Lung (tissue), 12 donors: Measurements from ENCODE around the gene IFNL2. TPM values are rescaled to one million over a fixed set of nuclear protein-coding genes. Genes with fewer than 3 reads are reported as not detected.

Experiments used
- ATAC-seq: fragments of 200-7000 bp; cut with Tn5 transposase; one replicate; pipeline ENCODE4 v1.9.1; 2020; ENCODE audit warnings: moderate number of reproducible peaks; ENCODE audit not compliant: insufficient read depth, low FRiP score
- DNase-seq, 3 donors: peaks; one replicate each; pipeline ENCODE4 v3.0.0-alpha.2; 2013 to 2017
- H3K27ac ChIP-seq, 2 donors: one replicate each; pipeline ENCODE4 v1.5.1; 2013; ENCODE audit warnings: mild to moderate bottlenecking in 2 of 2, moderate library complexity in 2 of 2, control low read depth in 1 of 2, inconsistent platforms in 1 of 2, low read depth in 1 of 2, low read length in 1 of 2
- H3K27me3 ChIP-seq, 3 donors: one replicate each; pipeline ENCODE4 v1.5.1; 2013; ENCODE audit warnings: low read length in 2 of 3; ENCODE audit not compliant: control insufficient read depth in 3 of 3, insufficient read depth in 3 of 3
- H3K36me3 ChIP-seq, 4 donors: one replicate each; pipeline ENCODE4 v1.5.1; 2013; ENCODE audit warnings: low read length in 4 of 4, mild to moderate bottlenecking in 1 of 4, moderate library complexity in 1 of 4; ENCODE audit not compliant: control insufficient read depth in 4 of 4, insufficient read depth in 4 of 4
- H3K4me1 ChIP-seq, 5 donors: one replicate each; pipeline ENCODE4 v1.5.1; 2013; ENCODE audit warnings: low read length in 5 of 5, mild to moderate bottlenecking in 2 of 5, moderate library complexity in 1 of 5; ENCODE audit not compliant: control insufficient read depth in 5 of 5, insufficient read depth in 5 of 5
- H3K4me3 ChIP-seq: one replicate; pipeline ENCODE4 v1.5.1; 2013; ENCODE audit warnings: mild to moderate bottlenecking, control low read depth, moderate library complexity
- H3K9ac ChIP-seq, 2 donors: one replicate each; pipeline ENCODE4 v1.5.1; 2013; ENCODE audit warnings: low read length in 2 of 2, control low read depth in 1 of 2; ENCODE audit not compliant: insufficient read depth in 1 of 2
- H3K9me3 ChIP-seq, 4 donors: one replicate each; pipeline ENCODE4 v1.5.1; 2013; ENCODE audit warnings: low read length in 3 of 4, mild to moderate bottlenecking in 1 of 4, moderate library complexity in 1 of 4; ENCODE audit not compliant: control insufficient read depth in 4 of 4, insufficient read depth in 3 of 4
- WGBS, 2 donors: extraction: QIAGEN DNeasy Blood & Tissue Kit; methylation state at CpG; one replicate each; pipeline ENCODE4 v1.1.7; 2013; 5-methylcytosine and 5-hydroxymethylcytosine counted together
- polyA plus RNA-seq, 2 donors: library from polyadenylated mRNA; stranded (reverse); fragments of 200-250 nt; gene quantifications; one replicate each; pipeline ENCODE4 v1.2.1, GENCODE V29; 2013
- total RNA-seq, 2 donors: library from RNA; depleted of rRNA in 1 of 2; stranded (reverse); fragments of >200 nt in 1 of 2; gene quantifications; one replicate each; pipeline ENCODE4 v1.2.1, GENCODE V29; 2014 to 2021
- TF ChIP-seq, protein P1 (sequence below): IDR thresholded peaks from 2 replicates; pipeline ENCODE4 v1.5.1; 2012; ENCODE audit warnings: mild to moderate bottlenecking; ENCODE audit errors: control extremely low read depth, extremely low read depth
- donor health status: control.
- donor health status: control.
- donor health status: Bipolar disorder and iron deficiency.
- donor health status: healthy.
- donor health status: DM: yes; HTN: yes; CAD: no.

IFNL2 gene
- total and polyA plus RNA-seq, 4 donors, result not detected

DNA sequence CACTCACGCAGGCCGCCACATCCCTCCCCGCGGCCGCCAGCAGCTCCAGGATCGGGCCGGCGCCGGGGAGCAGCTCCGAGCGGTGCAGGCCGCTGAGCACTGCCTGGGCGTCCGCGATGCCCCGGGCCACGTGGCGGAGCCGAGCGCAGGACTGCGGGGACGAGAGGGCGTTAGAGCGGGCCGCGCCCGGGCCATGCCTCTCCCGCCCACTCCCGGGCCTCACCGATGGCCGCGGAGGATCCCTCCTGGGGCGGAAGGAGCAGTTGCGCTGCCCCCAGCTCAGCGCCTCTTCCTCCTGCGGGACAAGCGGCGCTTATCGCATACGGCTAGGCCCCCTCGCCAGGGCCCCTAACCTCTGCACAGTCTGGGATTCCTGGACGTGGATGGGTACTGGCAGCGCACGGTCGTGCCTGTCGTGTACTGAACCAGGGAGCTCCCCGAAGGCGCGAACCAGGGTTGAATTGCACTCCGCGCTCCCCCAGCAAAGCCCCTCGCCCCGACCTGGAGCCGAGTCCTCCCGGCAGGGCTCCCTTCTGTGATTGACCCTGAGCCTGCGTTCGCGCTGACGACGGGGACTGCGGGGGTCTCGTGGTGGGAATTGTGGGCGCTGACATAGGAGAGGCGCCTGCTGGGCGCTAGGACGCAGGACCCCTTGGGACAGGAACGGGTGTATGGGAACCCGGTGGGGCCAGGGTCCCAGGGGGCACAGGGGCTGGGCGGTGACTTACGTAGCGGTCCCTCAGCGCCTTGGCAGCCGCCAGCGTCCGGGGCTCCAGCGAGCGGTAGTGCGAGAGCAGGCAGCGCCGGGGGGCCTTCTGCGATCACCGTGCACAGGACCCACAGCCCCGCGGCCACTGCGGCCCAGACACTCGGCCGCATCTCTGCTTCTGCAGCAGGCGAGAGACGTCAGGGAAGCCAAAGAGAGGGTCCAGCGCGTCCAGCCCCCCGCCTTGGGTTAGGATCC, 20.2 kb upstream of the IFNL2 start:
- Histone ChIP-seq H3K9me3 (peaks cover 0 to 3% (median 0%) of the 10 kb centered on the region in 4 donors), H3K4me3 (no peak overlapping the region), H3K9ac (no peak overlapping the region), H3K27me3 (peaks cover 0 to 39% (median 22%) of the 10 kb centered on the region in 3 donors), H3K4me1 (peaks cover 0 to 9% (median 0%) of the 10 kb centered on the region in 5 donors), H3K27ac (no peak overlapping the region), H3K36me3 (no peaks in the 10 kb centered on the region)
- 18 to 46% methylated on average over 61 to 92 of the region's 92 CpGs for WGBS, 2 donors
- DNase-seq, result peak in 1 of 3 donors; percentile 18
- TF ChIP-seq, protein P1, sequence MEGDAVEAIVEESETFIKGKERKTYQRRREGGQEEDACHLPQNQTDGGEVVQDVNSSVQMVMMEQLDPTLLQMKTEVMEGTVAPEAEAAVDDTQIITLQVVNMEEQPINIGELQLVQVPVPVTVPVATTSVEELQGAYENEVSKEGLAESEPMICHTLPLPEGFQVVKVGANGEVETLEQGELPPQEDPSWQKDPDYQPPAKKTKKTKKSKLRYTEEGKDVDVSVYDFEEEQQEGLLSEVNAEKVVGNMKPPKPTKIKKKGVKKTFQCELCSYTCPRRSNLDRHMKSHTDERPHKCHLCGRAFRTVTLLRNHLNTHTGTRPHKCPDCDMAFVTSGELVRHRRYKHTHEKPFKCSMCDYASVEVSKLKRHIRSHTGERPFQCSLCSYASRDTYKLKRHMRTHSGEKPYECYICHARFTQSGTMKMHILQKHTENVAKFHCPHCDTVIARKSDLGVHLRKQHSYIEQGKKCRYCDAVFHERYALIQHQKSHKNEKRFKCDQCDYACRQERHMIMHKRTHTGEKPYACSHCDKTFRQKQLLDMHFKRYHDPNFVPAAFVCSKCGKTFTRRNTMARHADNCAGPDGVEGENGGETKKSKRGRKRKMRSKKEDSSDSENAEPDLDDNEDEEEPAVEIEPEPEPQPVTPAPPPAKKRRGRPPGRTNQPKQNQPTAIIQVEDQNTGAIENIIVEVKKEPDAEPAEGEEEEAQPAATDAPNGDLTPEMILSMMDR, result no peak
- no peak for ATAC-seq

GRCh38 chr19:39248806-39249205, 19.4 kb upstream of the IFNL2 start, which contains the start of gene IFNL4:
IFNL4 (minus strand) TSS chr19:39248856.
- H3K4me3 ChIP-seq, result no peak within 1 kb of the TSS
- TF ChIP-seq, protein P1, result no peak
- whole genome bisulfite sequencing, 2 donors, result 52 to 63% methylated on average over 13 of the region's 13 CpGs
- peaks cover 0 to 41% (median 22%) of the 10 kb centered on the region in 3 donors for H3K27me3 ChIP-seq
- no peak within 1 kb of the TSS for H3K9ac ChIP-seq
- no peak for DNase-seq
- H3K9me3 ChIP-seq, result peaks cover 0 to 3% (median 0%) of the 10 kb centered on the region in 4 donors
- no peaks in the 10 kb centered on the region for H3K36me3 ChIP-seq
- peaks cover 0 to 9% (median 0%) of the 10 kb centered on the region in 5 donors for H3K4me1 ChIP-seq
- ATAC-seq, result no peak
- H3K27ac ChIP-seq, result no peak within 1 kb of the TSS

DNA sequence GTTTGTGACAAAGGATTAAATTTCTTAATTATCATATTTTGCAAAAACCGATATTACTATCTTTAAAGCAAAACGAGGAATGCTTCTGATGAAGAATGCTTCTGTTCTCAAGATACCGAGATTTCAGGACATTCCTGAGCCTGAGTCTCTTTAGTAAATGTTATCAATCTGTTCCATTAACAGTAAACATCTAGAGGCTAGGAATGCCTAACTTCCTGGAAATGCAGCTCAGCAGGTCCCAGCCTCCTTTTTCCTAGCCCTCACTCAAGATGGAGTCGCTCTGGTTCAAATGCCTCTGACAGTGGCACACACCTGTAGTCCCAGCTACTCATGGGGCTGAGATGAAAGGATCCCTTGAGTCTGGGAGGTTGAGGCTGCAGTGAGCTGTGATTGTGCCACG, 17.1 kb upstream of the IFNL2 start:
- Histone ChIP-seq H3K27ac (no peak overlapping the region), H3K27me3 (peaks cover 0 to 41% (median 22%) of the 10 kb centered on the region in 3 donors)
- TF ChIP-seq, protein P1, result no peak

More for the DNA sequence above, 17.1 kb upstream of the IFNL2 start:
- H3K36me3 ChIP-seq, result no peaks in the 10 kb centered on the region
- no peak overlapping the region for H3K9ac ChIP-seq
- peaks cover 0 to 5% (median 0%) of the 10 kb centered on the region in 4 donors for H3K9me3 ChIP-seq
- DNase-seq, result no peak
- H3K4me1 ChIP-seq, result peaks cover 0 to 9% (median 0%) of the 10 kb centered on the region in 5 donors
- no peak for ATAC-seq
- no peak overlapping the region for H3K4me3 ChIP-seq
- 73 to 76% methylated on average over 5 of the region's 5 CpGs for WGBS, 2 donors
